Measurements from ENCODE around the gene LGR5. TPM values are rescaled to one million over a fixed set of nuclear protein-coding genes. Genes with fewer than 3 reads are reported as not detected.

LGR5 gene
- total and polyA plus RNA-seq, 2 of the 8 experiments (the other 6 are each of a cell fraction or from before 2014, with no cell fraction given): 0.08 to 0.19 TPM

- Histone ChIP-seq H3K27me3 (replicated peaks in 1 of 4; ENCODE audit: control insufficient read depth in 3 of 4, extremely low read depth in 1 of 4, insufficient read depth in 3 of 4, low read length in 3 of 4) (no peaks in the 10 kb centered on the region; a peak in 1 of 7 replicates), H2BK20ac (ENCODE audit: low read length) (no peak overlapping the region), H2AK5ac (ENCODE audit: low read depth, low read length) (no peak overlapping the region), H3K27ac (ENCODE audit: low read depth, low read length) (no peak overlapping the region), H2BK5ac (ENCODE audit: low read depth, low read length) (no peak overlapping the region), H4K20me1 (replicated peaks in 1 of 2; ENCODE audit: control insufficient read depth in 1 of 2, insufficient read depth in 2 of 2, low read length in 2 of 2) (no peaks in the 10 kb centered on the region), H2BK15ac (ENCODE audit: low read length) (no peak overlapping the region), H4K5ac (ENCODE audit: insufficient read length, low read depth, low read length) (no peak overlapping the region), H3K23me2 (ENCODE audit: low read depth, low read length) (no peaks in the 10 kb centered on the region), H3K4me3 (ENCODE audit: extremely low read depth in 1 of 4, insufficient read depth in 2 of 4, low read depth in 3 of 4, low read length in 4 of 4) (no peak overlapping the region), H3K4me2 (ENCODE audit: insufficient read depth in 1 of 2, low read depth in 2 of 2, low read length in 2 of 2) (no peak overlapping the region), H3K4ac (replicated peaks; ENCODE audit: insufficient read length, low read depth, low read length) (no peak overlapping the region), H3K23ac (ENCODE audit: insufficient read length) (no peak overlapping the region), H3K79me2 (ENCODE audit: control insufficient read depth in 1 of 2, insufficient read depth in 2 of 2, low read length in 2 of 2) (no peaks in the 10 kb centered on the region), H2BK12ac (ENCODE audit: low read depth, low read length) (no peak overlapping the region), H2BK120ac (replicated peaks; ENCODE audit: low read depth, low read length) (no peak overlapping the region), H3K56ac (replicated peaks; ENCODE audit: insufficient read length, low read depth, low read length) (no peak overlapping the region), H3K79me1 (ENCODE audit: low read depth, low read length) (no peaks in the 10 kb centered on the region), H3K9ac (replicated peaks in 1 of 4; ENCODE audit: extremely low read depth in 1 of 4, low read depth in 3 of 4, low read length in 3 of 4) (no peak overlapping the region), H4K91ac (replicated peaks; ENCODE audit: insufficient read length, low read length) (no peak overlapping the region), H3K9me3 (ENCODE audit: insufficient read depth in 2 of 2, low read depth in 1 of 2, low read length in 1 of 2) (no peaks in the 10 kb centered on the region), H3K36me3 (ENCODE audit: control insufficient read depth in 2 of 4, insufficient read depth in 4 of 4, low read length in 3 of 4) (no peaks in the 10 kb centered on the region), H3K18ac (ENCODE audit: extremely low read depth, low read length) (no peak overlapping the region), H2AFZ (ENCODE audit: low read length) (peak overlapping the region; percentile 57), H3K14ac (ENCODE audit: insufficient read length) (no peak overlapping the region), H4K8ac (ENCODE audit: extremely low read depth, insufficient read depth, low read length) (no peak overlapping the region), H3K4me1 (replicated peaks in 1 of 4; ENCODE audit: control insufficient read depth in 3 of 4, insufficient read depth in 4 of 4, low read length in 3 of 4) (peaks cover 0 to 2% (median 0%) of the 10 kb centered on the region in 4 experiments; a peak in 2 of 7 replicates)
- ChIA-PET CTCF (ENCODE audit: partially characterized antibody) (interaction anchor here (0.7 to 1.6 kb wide), 4 partner anchors 10 to 180 kb away, joined by 3 to 5 read pairs (median 4); no protein-coding TSS in a partner anchor), POLR2A (ENCODE audit: partially characterized antibody) (no interaction called here)
- TF ChIP-seq POLR2A (IDR thresholded peaks at IDR 0.05; ENCODE audit: control extremely low read depth in 1 of 2, low read depth in 2 of 2, low read length in 2 of 2): no peak
- peak; percentile 38 to 47 for TF ChIP-seq RAD21 (IDR thresholded peaks at IDR 0.05 in 1 of 2, conservative IDR thresholded peaks at IDR 0.05 in 1 of 2; ENCODE audit: low read depth in 2 of 2, low read length in 2 of 2)
- no peak for TF ChIP-seq ATF3 (IDR thresholded peaks at IDR 0.05; ENCODE audit: insufficient read depth, low read depth, low read length)
- peak in 1 of 3 experiments; percentile 9; a peak in 1 of 4 replicates for TF ChIP-seq CTCF (IDR thresholded peaks at IDR 0.05; ENCODE audit: control extremely low read depth in 1 of 3, insufficient read depth in 1 of 3, low read depth in 1 of 3, low read length in 3 of 3)
- FAIRE-seq (no peak), DNase-seq (ENCODE audit: low read depth in 1 of 2, low spot score in 2 of 2) (no peak)
- WGBS, 2 experiments (ENCODE audit: extremely low coverage in 1 of 2, insufficient coverage in 1 of 2, insufficient read length in 1 of 2, insufficient replicate concordance in 2 of 2, low coverage in 1 of 2, low lambda C conversion rate in 2 of 2, missing lambda C conversion rate in 1 of 2): 87% methylated on average over 3 of the region's 3 CpGs; no CpG with 5 or more reads in 1 of the 2 experiments
These were observed 127.9 kb downstream of the LGR5 start for GRCh38 chr12:71567537-71567936.
